PC-3 (cell line): Measurements from ENCODE around the gene THAP6.

Experiments
- CTCF ChIP-seq: fragments of 300-600 bp; sonication (generic); conservative IDR thresholded peaks from 2 replicates; pipeline ENCODE4 v1.5.1; 2017; ENCODE audit warnings: antibody characterized with exemption, low read depth, mild to moderate bottlenecking, low read length
- EZH2 ChIP-seq: fragments of 300-600 bp; sonication (generic); IDR thresholded peaks from one replicate; pipeline ENCODE4 v1.6.1; 2017; ENCODE audit warnings: antibody characterized with exemption, mild to moderate bottlenecking, low read length; ENCODE audit not compliant: unreplicated experiment
- EZH2phosphoT487 ChIP-seq: fragments of 300-600 bp; sonication (generic); IDR thresholded peaks from 2 replicates; pipeline ENCODE4 v1.6.1; 2018; ENCODE audit warnings: mild to moderate bottlenecking, antibody characterized with exemption, low read length, borderline replicate concordance

GRCh38 chr4:75513526-75514130 lies 645 bp upstream of the THAP6 start:
- TF ChIP-seq CTCF, result no peak
- TF ChIP-seq EZH2phosphoT487, result no peak
- no peak for TF ChIP-seq EZH2
